ENCODE results near the gene CREBRF.
"Not testable (repeated sequence)": the region's sequence is repeated elsewhere in the genome, so short reads cannot be mapped to it uniquely, and the experiment has no call there.

The CREBRF gene

DNA sequence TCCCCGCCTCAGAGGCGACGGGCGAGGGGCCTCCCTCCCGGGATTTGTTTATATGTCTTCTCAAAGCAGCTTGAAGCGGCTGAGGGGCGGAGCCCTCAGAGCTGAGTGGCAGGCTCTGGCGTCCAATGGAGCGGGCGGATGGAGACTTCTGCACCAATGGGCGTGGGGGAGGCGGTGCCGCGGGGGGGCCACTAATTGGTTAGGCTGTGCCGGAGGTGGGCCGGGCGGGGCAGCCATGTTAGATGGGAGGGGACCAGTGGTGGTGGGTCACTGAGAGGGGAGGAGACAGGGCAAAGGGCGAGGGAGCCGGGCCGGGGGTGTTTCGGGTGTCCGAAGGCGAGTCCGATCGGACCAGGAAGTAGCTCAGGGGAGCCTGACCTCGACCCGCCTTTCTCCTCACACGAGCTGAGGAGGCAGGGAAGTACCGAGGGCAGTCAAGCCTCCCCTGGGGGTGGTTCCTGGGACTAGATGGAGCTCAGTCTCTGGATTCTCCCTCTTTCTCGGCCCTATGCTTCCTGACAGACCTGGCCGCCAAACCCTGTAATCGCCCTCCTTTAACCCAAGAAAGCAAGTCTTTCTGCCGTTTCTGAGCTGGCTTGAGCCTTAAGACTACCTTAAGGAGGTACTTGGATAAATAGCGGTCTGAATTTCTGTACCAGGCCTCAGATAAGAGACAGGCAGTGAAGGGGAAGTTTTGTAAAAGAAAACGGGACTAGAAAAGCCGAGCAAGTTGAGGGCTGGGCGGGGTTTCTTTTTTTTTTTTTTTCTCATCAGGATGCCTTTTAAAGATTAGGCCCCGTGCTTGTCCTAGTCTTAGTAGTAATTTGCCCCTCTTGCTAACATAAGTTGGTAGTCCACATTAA, 1.1 kb downstream of the CREBRF start:
- H3K4me3 ChIP-seq (replicated peaks in 1 of 2; ENCODE audit: low read depth in 2 of 2, low read length in 2 of 2): peak overlapping the region; percentile 78 to 87
- TF ChIP-seq, protein P1, sequence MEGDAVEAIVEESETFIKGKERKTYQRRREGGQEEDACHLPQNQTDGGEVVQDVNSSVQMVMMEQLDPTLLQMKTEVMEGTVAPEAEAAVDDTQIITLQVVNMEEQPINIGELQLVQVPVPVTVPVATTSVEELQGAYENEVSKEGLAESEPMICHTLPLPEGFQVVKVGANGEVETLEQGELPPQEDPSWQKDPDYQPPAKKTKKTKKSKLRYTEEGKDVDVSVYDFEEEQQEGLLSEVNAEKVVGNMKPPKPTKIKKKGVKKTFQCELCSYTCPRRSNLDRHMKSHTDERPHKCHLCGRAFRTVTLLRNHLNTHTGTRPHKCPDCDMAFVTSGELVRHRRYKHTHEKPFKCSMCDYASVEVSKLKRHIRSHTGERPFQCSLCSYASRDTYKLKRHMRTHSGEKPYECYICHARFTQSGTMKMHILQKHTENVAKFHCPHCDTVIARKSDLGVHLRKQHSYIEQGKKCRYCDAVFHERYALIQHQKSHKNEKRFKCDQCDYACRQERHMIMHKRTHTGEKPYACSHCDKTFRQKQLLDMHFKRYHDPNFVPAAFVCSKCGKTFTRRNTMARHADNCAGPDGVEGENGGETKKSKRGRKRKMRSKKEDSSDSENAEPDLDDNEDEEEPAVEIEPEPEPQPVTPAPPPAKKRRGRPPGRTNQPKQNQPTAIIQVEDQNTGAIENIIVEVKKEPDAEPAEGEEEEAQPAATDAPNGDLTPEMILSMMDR (IDR thresholded peaks at IDR 0.05; ENCODE audit: low read depth, low read length): peak; percentile 31
- DNase-seq (ENCODE audit: low read depth in 2 of 2): peak; percentile 99

DNA sequence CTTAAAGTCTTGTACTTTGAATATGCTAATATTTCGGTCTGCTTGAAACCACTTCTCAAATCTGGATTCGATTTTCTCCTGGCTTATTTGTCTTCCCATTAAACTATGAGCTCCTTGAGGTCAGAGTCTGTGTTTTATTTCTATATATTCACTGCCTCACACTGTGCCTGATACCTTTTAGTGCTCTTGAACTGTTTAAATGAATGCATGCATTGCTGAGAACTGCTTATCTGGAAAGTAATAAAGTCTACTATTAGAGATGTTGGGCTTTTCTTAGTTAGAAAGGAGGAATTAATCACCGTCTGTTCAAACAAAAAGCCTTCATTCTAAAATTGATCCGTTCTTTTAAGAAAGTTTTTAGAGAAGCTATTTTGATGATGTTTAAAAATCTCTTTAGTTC, 6.0 kb downstream of the CREBRF start:
- no peak overlapping the region for H3K4me3 ChIP-seq (replicated peaks in 1 of 2; ENCODE audit: low read depth in 2 of 2, low read length in 2 of 2)
- no peak for DNase-seq (ENCODE audit: low read depth in 2 of 2)

DNA sequence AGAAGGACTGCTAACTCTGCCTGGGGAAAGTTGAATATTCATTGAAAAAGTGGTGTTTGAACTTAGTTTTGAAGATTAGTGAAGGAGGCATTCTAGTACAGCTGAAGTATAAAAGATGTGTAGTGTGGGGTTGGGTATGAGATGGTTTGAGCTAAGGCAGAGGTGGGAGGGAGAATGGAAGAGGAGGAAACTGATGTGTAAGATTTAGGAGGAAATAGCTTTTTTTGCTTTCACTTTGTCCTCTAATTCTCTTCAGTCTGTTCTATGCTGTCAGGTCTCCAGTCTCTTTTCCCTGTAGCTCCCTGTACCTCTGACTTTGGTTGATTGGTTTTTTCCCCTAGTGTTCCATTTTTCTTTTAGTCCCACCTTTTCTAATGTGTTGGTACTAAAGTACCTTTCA, 9.0 kb downstream of the CREBRF start:
- H3K4me3 ChIP-seq (replicated peaks in 1 of 2; ENCODE audit: low read depth in 2 of 2, low read length in 2 of 2): no peak overlapping the region
- TF ChIP-seq, protein P1 (IDR thresholded peaks at IDR 0.05; ENCODE audit: low read depth, low read length): no peak
- DNase-seq (ENCODE audit: low read depth in 2 of 2): no peak

More for the DNA sequence above, 6.0 kb downstream of the CREBRF start:
- TF ChIP-seq, protein P1 (IDR thresholded peaks at IDR 0.05; ENCODE audit: low read depth, low read length): no peak

DNA sequence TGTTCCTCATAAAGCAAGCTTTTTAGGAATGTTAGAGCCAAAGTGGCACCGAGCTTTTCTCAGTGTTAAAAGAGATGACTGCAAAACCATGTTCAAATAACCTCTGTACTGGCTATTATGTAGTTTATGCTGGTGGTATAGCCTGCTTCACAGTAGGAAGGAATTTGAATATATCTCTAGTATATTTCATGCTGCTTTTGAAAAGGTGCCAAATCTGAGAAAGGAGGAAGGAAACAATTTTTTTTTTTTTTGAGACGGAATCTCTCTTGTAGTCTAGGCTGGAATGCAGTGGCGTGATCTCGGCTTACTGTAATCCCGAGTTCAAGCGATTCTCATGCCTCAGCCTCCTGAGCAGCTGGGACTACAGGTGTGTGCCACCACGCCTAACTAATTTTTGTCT, 13.5 kb downstream of the CREBRF start:
- no peak overlapping the region for H3K4me3 ChIP-seq (replicated peaks in 1 of 2; ENCODE audit: low read depth in 2 of 2, low read length in 2 of 2)
- TF ChIP-seq, protein P1 (IDR thresholded peaks at IDR 0.05; ENCODE audit: low read depth, low read length): no peak
- peak in 1 of 2 donors; percentile 15 for DNase-seq (ENCODE audit: low read depth in 2 of 2)

DNA sequence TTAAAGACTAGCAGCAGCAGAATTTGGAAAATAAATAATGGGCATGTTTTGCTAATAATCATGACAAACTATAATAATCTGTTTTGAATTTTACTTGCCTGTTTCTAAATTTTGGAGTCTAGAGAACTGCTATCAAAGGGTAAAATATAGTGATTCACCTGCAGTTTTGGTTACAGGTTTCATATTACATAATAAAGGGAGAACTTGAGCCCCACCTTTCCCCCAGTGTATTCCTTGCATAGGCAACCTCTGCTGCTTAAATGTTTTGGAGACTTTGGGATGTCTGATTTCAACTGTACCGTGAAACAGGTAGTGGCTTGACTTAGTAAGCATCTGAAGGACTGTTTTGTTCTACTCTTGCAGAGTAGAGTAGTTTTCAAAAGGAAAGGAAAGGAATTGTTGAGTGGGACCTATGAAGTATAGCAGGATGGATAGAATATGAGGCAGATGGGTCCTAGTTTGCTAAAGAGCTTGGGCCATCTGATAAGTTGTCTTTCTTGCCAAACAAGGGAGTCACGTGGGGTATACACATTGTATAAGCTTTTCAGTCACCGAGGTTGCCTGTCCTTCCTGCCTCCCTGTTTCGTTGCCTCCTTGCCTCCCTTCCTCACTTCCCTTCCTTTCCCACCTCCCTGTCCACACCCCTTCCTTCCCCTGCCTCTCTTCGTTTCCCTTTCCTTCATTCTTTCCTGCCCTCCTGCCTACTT, 19.1 kb downstream of the CREBRF start:
- no peak for DNase-seq (ENCODE audit: low read depth in 2 of 2)
- TF ChIP-seq, protein P1 (IDR thresholded peaks at IDR 0.05; ENCODE audit: low read depth, low read length): no peak

DNA sequence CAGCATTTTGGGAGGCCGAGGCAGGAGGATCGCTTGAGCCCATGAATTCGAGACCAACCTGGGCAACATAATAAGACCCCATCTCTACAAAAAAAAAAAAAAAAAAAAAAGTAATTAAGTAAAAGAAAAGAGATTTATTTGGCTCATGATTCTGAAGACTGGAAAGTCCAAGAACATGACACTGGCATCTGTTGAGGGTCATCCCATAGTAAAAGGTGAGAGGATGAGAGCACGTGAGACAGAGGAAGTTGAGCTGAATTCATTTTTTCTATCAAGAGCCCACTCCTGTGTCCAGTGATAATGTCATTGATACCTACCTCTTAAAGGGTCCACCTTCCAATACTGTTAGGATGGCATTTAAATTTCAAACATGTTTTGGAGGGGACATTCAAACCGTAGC, 19.8 kb downstream of the CREBRF start:
- TF ChIP-seq, protein P1 (IDR thresholded peaks at IDR 0.05; ENCODE audit: low read depth, low read length): no peak
- DNase-seq (ENCODE audit: low read depth in 2 of 2): no peak
- H3K4me3 ChIP-seq (replicated peaks in 1 of 2; ENCODE audit: low read depth in 2 of 2, low read length in 2 of 2): no peak overlapping the region

More for the DNA sequence above, 19.1 kb downstream of the CREBRF start:
- H3K4me3 ChIP-seq (replicated peaks in 1 of 2; ENCODE audit: low read depth in 2 of 2, low read length in 2 of 2): no peak overlapping the region

DNA sequence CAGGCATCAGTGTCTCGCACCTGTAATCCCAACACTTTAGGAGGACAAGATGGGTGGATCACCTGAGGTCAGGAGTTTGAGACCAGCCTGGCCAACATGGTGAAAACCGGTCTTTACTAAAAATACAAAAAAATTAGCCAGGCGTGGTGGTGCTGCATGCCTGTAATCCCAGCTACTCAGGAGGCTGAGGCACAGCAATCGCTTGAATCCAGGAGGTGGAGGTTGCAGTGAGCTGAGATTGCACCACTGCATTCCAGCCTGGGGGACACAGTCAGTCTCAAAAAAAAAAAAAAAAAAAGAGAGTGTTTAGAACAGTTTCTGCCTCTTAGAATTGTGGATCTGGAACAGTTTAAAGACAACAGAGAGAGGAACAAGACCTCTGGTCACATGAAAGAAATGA, 20.3 kb downstream of the CREBRF start:
- DNase-seq (ENCODE audit: low read depth in 2 of 2); H3K4me3 ChIP-seq (replicated peaks in 1 of 2; ENCODE audit: low read depth in 2 of 2, low read length in 2 of 2): not testable (repeated sequence)

All from cardiac fibroblast (primary cell).